ENCODE results near the gene MFSD6.
"Not testable (repeated sequence)": the region's sequence is repeated elsewhere in the genome, so short reads cannot be mapped to it uniquely, and the experiment has no call there.

Gene MFSD6

GRCh38 chr2:190425221-190425866 lies 17.2 kb downstream of the MFSD6 start:
- DNase-seq (ENCODE audit: insufficient read length, low spot score) (no peak), FAIRE-seq (no peak)
- no peak for TF ChIP-seq CTCF (IDR thresholded peaks at IDR 0.05; ENCODE audit: insufficient read depth, missing control alignments)

DNA sequence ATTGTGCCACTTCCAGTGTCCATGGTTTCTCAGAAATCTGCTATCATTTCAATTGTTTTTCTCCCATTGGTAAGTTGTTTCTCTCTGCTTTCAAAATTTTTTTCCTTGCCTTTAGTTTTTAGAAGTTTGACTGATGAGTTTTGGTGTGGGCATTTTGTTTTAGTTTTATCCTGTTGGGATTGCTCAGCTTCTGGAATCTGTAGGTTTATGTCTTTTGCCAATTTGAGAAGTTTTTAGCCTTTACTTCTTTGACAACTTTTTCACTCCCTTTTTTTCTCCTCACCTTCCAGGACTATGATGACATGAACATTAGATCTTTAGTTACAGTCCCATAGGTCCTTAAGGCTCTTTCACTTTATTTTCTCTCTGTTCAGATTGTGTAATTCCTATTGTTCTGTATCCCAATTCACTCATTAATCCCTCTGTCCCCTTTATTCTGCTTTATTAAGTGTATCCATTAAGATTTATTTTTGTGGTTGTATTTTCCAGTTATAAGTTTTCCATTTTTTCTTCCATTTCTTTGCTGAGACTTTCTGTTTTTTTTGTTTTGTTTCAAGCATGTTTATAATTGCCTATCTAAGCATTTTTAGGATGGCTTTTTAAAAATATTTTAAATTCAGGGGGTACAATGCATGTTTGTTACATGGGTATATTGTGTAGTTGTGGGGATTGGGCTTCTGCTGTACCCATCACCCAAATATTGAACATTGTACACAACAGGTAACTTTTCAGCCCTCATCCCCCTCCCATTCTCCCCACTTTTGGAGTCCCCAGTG lies 17.9 kb downstream of the MFSD6 start:
- DNase-seq (ENCODE audit: insufficient read length, low spot score) (no peak), FAIRE-seq (no peak)
- no peak for TF ChIP-seq CTCF (IDR thresholded peaks at IDR 0.05; ENCODE audit: insufficient read depth, missing control alignments)

DNA sequence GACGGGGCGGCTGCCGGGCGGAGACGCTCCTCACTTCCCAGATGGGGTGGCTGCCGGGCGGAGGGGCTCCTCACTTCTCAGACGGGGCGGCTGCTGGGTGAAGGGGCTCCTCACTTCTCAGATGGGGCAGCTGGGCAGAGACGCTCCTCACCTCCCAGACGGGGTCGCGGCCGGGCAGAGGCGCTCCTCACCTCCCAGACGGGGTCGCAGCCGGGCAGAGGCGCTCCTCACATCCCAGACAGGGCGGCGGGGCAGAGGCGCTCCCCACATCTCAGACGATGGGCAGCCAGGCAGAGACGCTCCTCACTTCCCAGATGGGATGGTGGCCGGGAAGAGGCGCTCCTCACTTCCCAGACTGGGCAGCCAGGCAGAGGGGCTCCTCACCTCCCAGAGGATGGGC lies 22.7 kb downstream of the MFSD6 start:
- not testable (repeated sequence) for DNase-seq (ENCODE audit: insufficient read length, low spot score); FAIRE-seq

- no peak for FAIRE-seq
These were observed 23.8 kb downstream of the MFSD6 start for GRCh38 chr2:190431907-190432306.

GRCh38 chr2:190432567-190433231 lies 24.5 kb downstream of the MFSD6 start:
- TF ChIP-seq CTCF (IDR thresholded peaks at IDR 0.05; ENCODE audit: insufficient read depth, missing control alignments): no peak
- FAIRE-seq (no peak), DNase-seq (ENCODE audit: insufficient read length, low spot score) (no peak)

More at GRCh38 chr2:190431907-190432306, 23.8 kb downstream of the MFSD6 start:
- no peak for DNase-seq (ENCODE audit: insufficient read length, low spot score)
- no peak for TF ChIP-seq CTCF (IDR thresholded peaks at IDR 0.05; ENCODE audit: insufficient read depth, missing control alignments)

DNA sequence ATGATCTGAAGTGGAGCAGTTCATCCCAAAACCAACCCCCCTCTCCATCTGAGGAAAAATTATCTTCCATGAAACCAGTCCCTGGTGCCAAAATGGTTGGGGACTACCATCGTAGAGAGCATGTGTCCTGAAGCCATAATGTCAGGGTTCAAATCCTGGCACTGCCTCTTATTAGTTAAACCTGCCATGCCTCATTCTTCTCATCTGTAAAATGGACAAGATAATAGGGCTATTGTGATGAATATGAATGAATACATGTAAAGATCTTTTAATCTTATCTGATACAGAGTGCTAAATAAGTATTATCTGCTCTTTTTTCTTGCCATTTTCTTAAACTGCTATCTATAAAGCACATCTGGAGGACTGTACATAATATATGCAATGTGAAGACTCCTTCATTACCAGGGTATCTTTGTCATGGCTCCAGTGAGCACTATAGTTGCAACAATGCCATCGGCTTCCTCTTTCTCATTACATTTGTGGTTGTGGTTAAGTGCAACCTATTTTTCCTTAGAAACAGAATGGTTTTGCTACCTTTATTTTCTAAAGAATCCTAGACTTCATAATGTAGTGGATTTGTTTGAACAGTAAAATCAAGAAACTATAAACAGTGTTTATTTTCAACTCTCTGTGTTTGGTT lies 27.0 kb downstream of the MFSD6 start:
- no peak for FAIRE-seq
- TF ChIP-seq CTCF (IDR thresholded peaks at IDR 0.05; ENCODE audit: insufficient read depth, missing control alignments): no peak
- no peak for DNase-seq (ENCODE audit: insufficient read length, low spot score)

DNA sequence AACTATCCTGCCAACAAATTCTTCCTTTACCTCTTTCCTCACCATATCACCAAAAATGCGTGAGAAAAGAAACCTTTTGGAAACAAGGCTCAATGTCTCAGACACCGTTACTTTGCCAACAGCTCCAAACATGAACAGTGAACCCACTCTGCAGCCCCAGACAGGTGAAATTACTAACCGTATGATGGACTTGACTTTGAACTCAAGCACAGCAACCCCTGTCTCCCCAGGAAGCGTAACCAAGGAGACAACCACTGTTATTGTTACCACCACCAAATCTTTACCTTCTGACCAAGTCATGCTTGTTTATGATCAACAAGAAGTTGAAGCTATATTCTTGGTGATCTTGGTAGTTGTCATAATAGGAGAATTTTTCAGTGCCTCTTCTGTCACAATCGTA lies 28.4 kb downstream of the MFSD6 start:
- TF ChIP-seq CTCF (IDR thresholded peaks at IDR 0.05; ENCODE audit: insufficient read depth, missing control alignments): no peak
- DNase-seq (ENCODE audit: insufficient read length, low spot score) (no peak), FAIRE-seq (no peak)

Measured in D721Med (cell line).